ENCODE results near the gene NOXA1. TPM values are rescaled to one million over a fixed set of nuclear protein-coding genes. Genes with fewer than 3 reads are reported as not detected.

The NOXA1 gene
- total RNA-seq, 1 donor from 2014 or later: 2.1 TPM

Other genes starting within 250 kb of the NOXA1 start
- 10.4 and 28.9 TPM in 2 replicates for gene ANAPC2, start 234.8 kb upstream of the NOXA1 start, total RNA-seq
- gene SSNA1, start 234.7 kb upstream of the NOXA1 start, total RNA-seq: 45.5 and 76.2 TPM in 2 replicates
- gene TPRN, start 222.7 kb upstream of the NOXA1 start, total RNA-seq: 4.5 and 10.6 TPM in 2 replicates
- 30.2 and 42.8 TPM in 2 replicates for gene TMEM203, start 217.7 kb upstream of the NOXA1 start, total RNA-seq
- 2.3 and 6.2 TPM in 2 replicates for gene NDOR1, start 217.7 kb upstream of the NOXA1 start, total RNA-seq
- gene RNF208, start 201.2 kb upstream of the NOXA1 start, total RNA-seq: 1.2 TPM in 1 of 2 replicates, not detected in the other
- 0.20 and 0.87 TPM in 2 replicates for gene CYSRT1, start 198.2 kb upstream of the NOXA1 start, total RNA-seq
- gene RNF224, start 195.9 kb upstream of the NOXA1 start, total RNA-seq: 0.15 and 0.52 TPM in 2 replicates
- gene SLC34A3, start 192.5 kb upstream of the NOXA1 start, total RNA-seq: not detected in 2 replicates
- 153 and 288 TPM in 2 replicates for gene TUBB4B, start 182.1 kb upstream of the NOXA1 start, total RNA-seq
- gene STPG3, start 172.1 kb upstream of the NOXA1 start, total RNA-seq: not detected in 2 replicates
- 55.4 and 62.2 TPM in 2 replicates for gene NELFB, start 168.1 kb upstream of the NOXA1 start, total RNA-seq
- 36.3 and 42.1 TPM in 2 replicates for gene TOR4A, start 145.7 kb upstream of the NOXA1 start, total RNA-seq
- gene NRARP, start 121.1 kb upstream of the NOXA1 start, total RNA-seq: 0.55 and 1.0 TPM in 2 replicates
- gene EXD3, start 231 bp upstream of the NOXA1 start, total RNA-seq: 11.6 and 12.2 TPM in 2 replicates
- 0.05 and 0.17 TPM in 2 replicates for gene ENTPD8, start 18.0 kb downstream of the NOXA1 start, total RNA-seq
- gene NSMF, start 35.9 kb downstream of the NOXA1 start, total RNA-seq: 12.0 and 20.4 TPM in 2 replicates
- 1.2 TPM in 1 of 2 replicates, not detected in the other for gene PNPLA7, start 127.0 kb downstream of the NOXA1 start, total RNA-seq
- 18.1 and 50.2 TPM in 2 replicates for gene MRPL41, start 128.5 kb downstream of the NOXA1 start, total RNA-seq
- 15.8 and 29.9 TPM in 2 replicates for gene DPH7, start 155.5 kb downstream of the NOXA1 start, total RNA-seq
- 11.0 and 19.1 TPM in 2 replicates for gene ZMYND19, start 167.1 kb downstream of the NOXA1 start, total RNA-seq
- gene ARRDC1, start 182.3 kb downstream of the NOXA1 start, total RNA-seq: 58.6 and 75.0 TPM in 2 replicates
- gene EHMT1, start 195.6 kb downstream of the NOXA1 start, total RNA-seq: 58.0 and 92.8 TPM in 2 replicates